Adrenal gland (tissue), 12 donors: ENCODE results near the gene TSPAN7. TPM values are rescaled to one million over a fixed set of nuclear protein-coding genes. Genes with fewer than 3 reads are reported as not detected.
A peak's percentile ranks its signal among the peaks of the same experiment; 100 is the strongest.

ENCODE experiments used
- DNase-seq, 7 donors: peaks; one replicate each; pipeline ENCODE4 v3.0.0-alpha.2; 2019 to 2020
- H3K27ac ChIP-seq, 5 donors: fragments of 200-600 bp; sonication (generic) in 4 of 5; 1 replicate in 3 of 5; 2 replicates in 2 of 5; pipeline versions ENCODE4 v1.5.1 to v1.8.0; 2016 to 2020; ENCODE audit warnings: mild to moderate bottlenecking in 1 of 5
- H3K27me3 ChIP-seq: fragments of 200-600 bp; 2 replicates; pipeline ENCODE4 v1.8.0; 2021
- H3K36me3 ChIP-seq, 2 donors: fragments of 200-600 bp; replicated peaks in 1 of 2; 1 replicate in 1 of 2; 2 replicates in 1 of 2; pipeline versions ENCODE4 v1.5.1 to v1.8.0; 2018 to 2022
- H3K4me1 ChIP-seq, 2 donors: fragments of 200-600 bp; replicated peaks in 1 of 2; 1 replicate in 1 of 2; 2 replicates in 1 of 2; pipeline versions ENCODE4 v1.5.1 to v1.8.0; 2018 to 2021
- H3K4me3 ChIP-seq, 4 donors: fragments of 200-600 bp; sonication (generic) in 3 of 4; one replicate each; pipeline ENCODE4 v1.5.1; 2016 to 2018
- H3K9me3 ChIP-seq, 3 donors: fragments of 200-600 bp; sonication (generic) in 1 of 3; replicated peaks in 1 of 3; 1 replicate in 2 of 3; 2 replicates in 1 of 3; pipeline versions ENCODE4 v1.5.1 to v1.8.0; 2016 to 2021
- POLR2A ChIP-seq, 2 donors: fragments of 450-650 bp; IDR thresholded peaks; one replicate each; pipeline ENCODE4 v1.6.1; 2017; ENCODE audit warnings: antibody characterized with exemption in 2 of 2, mild to moderate bottlenecking in 2 of 2, moderate library complexity in 1 of 2
- WGBS, 4 donors: extraction: QIAGEN DNeasy Blood & Tissue Kit in 2 of 4; methylation state at CpG; one replicate each; pipeline versions ENCODE4 v1.1.5 to v1.1.7; 2013 to 2017; 5-methylcytosine and 5-hydroxymethylcytosine counted together
- intact Hi-C, 2 donors: fragments of 100-400 bp; cut with DNase I; formaldehyde crosslinking; loops; one replicate each; pipeline versions ENCODE4 v1.14.1 to v1.15.0; 2022 to 2023
- polyA plus RNA-seq, 3 donors: library from polyadenylated mRNA; stranded (reverse); fragments of 200-250 nt in 2 of 3; fragments of 350-450 nt in 1 of 3; fragmentation: Illumina TruSeq in 1 of 3; extraction: RNeasy Lipid Tissue Mini Kit (QIAGEN cat#74804) in 1 of 3; gene quantifications; one replicate each; pipeline ENCODE4 v1.2.3, GENCODE V29; 2013 to 2014
- total RNA-seq, 9 donors: library from RNA; depleted of rRNA in 4 of 9; stranded (reverse); fragments of >200 nt in 4 of 9; fragments of 120-200 nt in 1 of 9; fragmentation: NEBNext Ultra II Directional in 1 of 9; extraction: Animal tissue kit (Norgen Biotek cat#: 25700) in 1 of 9; gene quantifications; one replicate each; pipeline versions ENCODE4 v1.1.0 to v1.2.4, GENCODE V29; 2013 to 2023
- TF ChIP-seq, protein P1 (sequence below), 6 experiments: fragments of 450-650 bp in 4 of 6; fragments of 200-600 bp in 2 of 6; sonication (generic) in 1 of 6; IDR thresholded peaks; 1 replicate in 5 of 6; 2 replicates in 1 of 6; pipeline versions ENCODE4 v1.5.1 to v1.8.0; 2016 to 2021; ENCODE audit warnings: antibody characterized with exemption in 6 of 6, mild to moderate bottlenecking in 2 of 6, moderate library complexity in 1 of 6
- donor health status: healthy with polysubstance abuse.
- donor health status: Bipolar disorder and iron deficiency.
- donor health status: DM: yes; HTN: yes; CAD: no.
- donor health status: DM: no; HTN: no; CAD: no.
- donor health status: DM: no; HTN: no; CAD: no.
- donor health status: DM: yes; HTN: yes; CAD: no.

Gene TSPAN7
- total and polyA plus RNA-seq, 12 donors: 47.8 to 167 (median 87.1) TPM

DNA sequence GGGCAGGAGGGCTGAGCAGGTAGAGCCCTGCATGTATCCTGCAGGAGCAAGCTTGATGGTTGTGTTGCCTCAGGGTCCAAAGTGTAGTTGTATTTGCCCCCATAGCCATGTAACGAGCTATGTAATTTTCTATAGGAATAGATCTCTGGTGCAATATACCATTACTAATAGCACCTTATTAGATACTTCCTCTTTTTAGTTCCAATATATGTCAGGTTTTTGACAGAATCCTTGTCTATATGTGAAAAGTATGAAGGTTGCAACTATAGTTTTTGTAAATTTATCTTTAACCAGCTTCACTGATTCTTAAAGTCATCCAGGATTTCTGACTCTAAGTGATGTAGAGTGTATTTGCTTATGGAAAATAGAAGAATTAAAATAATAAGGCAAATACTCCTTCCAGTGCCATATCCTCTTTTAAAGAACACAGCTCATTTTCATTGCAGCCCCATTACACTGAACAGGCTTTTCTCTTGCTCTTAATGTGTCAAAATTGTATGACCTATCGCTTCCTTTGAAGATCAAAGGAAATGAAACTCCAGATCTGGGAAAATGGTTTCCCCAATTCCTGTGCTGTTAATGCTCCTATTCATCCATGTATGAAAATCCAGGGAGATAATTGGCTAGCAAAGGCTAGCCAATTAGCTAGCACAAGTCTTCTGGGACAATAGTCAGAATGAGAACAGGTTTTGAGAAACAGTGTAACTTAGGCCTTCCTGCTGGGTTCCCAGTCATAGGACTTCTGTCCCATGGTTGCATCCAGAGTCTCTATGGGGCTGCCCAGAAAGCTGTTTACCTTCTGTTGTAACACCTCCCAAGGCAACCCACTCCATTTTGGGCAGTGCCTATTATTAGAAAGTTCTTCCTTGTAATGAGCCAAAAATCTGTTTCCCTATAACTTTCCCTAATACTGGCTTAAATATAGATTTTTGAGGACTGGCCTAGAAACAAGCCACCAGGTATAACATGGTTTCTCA is 90.6 kb downstream of the TSPAN7 start:
- 75 to 100% (median 86%) methylated on average over 2 of the region's 2 CpGs for WGBS, 4 donors
- Histone ChIP-seq H3K27ac (no peak overlapping the region), H3K4me1 (peaks cover 0 to 5% of the 10 kb centered on the region in 2 donors), H3K36me3 (no peaks in the 10 kb centered on the region), H3K27me3 (no peaks in the 10 kb centered on the region), H3K4me3 (no peak overlapping the region), H3K9me3 (no peaks in the 10 kb centered on the region)
- intact Hi-C loops: no loop called here
- DNase-seq: no peak
- TF ChIP-seq POLR2A (IDR thresholded peaks at IDR 0.05): no peak
- TF ChIP-seq, protein P1, sequence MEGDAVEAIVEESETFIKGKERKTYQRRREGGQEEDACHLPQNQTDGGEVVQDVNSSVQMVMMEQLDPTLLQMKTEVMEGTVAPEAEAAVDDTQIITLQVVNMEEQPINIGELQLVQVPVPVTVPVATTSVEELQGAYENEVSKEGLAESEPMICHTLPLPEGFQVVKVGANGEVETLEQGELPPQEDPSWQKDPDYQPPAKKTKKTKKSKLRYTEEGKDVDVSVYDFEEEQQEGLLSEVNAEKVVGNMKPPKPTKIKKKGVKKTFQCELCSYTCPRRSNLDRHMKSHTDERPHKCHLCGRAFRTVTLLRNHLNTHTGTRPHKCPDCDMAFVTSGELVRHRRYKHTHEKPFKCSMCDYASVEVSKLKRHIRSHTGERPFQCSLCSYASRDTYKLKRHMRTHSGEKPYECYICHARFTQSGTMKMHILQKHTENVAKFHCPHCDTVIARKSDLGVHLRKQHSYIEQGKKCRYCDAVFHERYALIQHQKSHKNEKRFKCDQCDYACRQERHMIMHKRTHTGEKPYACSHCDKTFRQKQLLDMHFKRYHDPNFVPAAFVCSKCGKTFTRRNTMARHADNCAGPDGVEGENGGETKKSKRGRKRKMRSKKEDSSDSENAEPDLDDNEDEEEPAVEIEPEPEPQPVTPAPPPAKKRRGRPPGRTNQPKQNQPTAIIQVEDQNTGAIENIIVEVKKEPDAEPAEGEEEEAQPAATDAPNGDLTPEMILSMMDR (IDR thresholded peaks at IDR 0.05): no peak

DNA sequence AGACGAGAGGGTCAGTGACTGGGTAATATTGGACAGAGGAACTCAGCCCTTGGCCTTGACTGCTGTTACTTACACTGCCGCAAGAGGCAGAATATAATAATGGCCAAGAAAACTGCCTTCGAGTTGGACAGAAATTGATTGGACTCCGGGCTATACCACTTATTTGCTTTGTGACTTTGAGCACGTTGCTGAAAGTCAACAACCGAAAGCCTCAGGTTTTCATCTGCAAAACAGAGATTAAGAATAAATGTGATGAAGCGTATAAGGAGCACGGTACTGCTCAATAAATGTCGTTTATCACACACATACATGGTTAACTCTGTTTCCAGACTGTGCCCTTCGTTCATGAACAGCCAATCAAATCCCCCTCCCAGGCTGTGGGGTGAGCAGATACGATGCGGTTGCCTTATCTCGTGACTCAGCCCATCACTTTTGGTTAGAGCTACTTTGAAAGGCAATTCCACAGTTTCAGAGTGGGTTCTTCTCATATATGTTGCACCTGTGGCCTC is 91.6 kb downstream of the TSPAN7 start:
- DNase-seq: no peak
- no peak for TF ChIP-seq POLR2A (IDR thresholded peaks at IDR 0.05)
- TF ChIP-seq, protein P1 (IDR thresholded peaks at IDR 0.05): no peak
- no peak overlapping the region for H3K27ac ChIP-seq
- intact Hi-C loops: no loop called here
- H3K36me3 ChIP-seq: no peaks in the 10 kb centered on the region
- peaks cover 0 to 5% of the 10 kb centered on the region in 2 donors for H3K4me1 ChIP-seq
- H3K4me3 ChIP-seq: no peak overlapping the region
- no peaks in the 10 kb centered on the region for H3K9me3 ChIP-seq
- 82 to 90% (median 86%) methylated on average over 5 to 13 of the region's 13 CpGs for WGBS, 4 donors
- H3K27me3 ChIP-seq: no peaks in the 10 kb centered on the region

DNA sequence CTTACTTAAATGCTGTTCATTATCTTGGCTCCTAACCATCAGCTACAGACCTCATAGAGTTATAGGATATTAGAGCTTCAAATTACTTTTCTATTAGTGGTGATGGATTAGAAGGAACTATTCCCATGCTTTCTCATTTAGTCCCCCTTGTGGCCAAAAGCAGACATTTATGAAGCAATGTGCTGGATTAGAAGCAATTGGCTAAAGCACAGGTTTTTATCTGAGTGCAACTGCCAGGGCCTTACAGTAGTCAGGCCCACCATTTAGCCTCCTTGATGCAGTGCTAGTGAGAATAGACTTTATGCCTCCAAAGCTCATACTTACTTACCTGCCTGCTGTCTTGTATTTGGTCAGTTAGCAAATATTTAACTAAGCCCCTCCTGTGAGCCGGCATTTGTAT is 93.0 kb downstream of the TSPAN7 start:
- Histone ChIP-seq H3K4me1 (peaks cover 0 to 5% of the 10 kb centered on the region in 2 donors), H3K36me3 (no peaks in the 10 kb centered on the region), H3K4me3 (no peak overlapping the region), H3K27ac (no peak overlapping the region), H3K9me3 (no peaks in the 10 kb centered on the region), H3K27me3 (no peaks in the 10 kb centered on the region)
- intact Hi-C loops: no loop called here
- WGBS, 4 donors: 86 to 100% (median 98%) methylated on average over 1 of the region's 1 CpG
- TF ChIP-seq, protein P1 (IDR thresholded peaks at IDR 0.05): peak; percentile 35 to 67 (median 60)
- no peak for TF ChIP-seq POLR2A (IDR thresholded peaks at IDR 0.05)
- peak in 4 of 7 donors; percentile 15 to 50 (median 36) for DNase-seq

DNA sequence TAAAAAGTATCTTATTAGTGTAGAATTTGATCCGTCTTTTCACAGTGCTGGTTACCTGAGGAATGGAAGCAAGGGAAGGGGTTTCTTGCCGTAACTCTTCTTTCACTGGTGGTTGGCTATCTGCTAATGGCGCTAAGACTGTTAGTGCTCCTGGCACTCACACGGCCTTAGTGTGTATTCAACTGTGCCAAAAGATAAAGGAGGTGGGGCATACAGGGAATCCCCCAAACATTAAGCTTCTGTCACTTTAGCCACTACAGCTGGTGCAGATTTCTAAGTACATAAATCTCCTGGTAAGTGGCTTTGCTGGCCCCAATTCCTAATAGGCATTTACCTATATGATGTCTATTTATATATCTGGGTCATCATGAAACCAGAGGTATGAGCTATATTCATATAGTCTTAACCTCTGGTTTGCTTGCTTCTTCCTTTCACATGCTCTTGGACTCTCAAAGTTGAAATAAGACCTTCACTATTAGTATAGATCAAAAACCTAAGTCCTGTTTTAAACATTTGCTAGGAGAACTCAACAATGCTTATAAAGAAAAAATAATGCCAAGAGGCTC is 95.1 kb downstream of the TSPAN7 start:
- Histone ChIP-seq H3K36me3 (no peaks in the 10 kb centered on the region), H3K9me3 (no peaks in the 10 kb centered on the region), H3K4me1 (no peaks in the 10 kb centered on the region), H3K27me3 (no peaks in the 10 kb centered on the region), H3K27ac (no peak overlapping the region), H3K4me3 (no peak overlapping the region)
- TF ChIP-seq, protein P1 (IDR thresholded peaks at IDR 0.05): no peak
- no peak for TF ChIP-seq POLR2A (IDR thresholded peaks at IDR 0.05)
- intact Hi-C loops: no loop called here
- WGBS, 4 donors: 63 to 83% (median 76%) methylated on average over 4 of the region's 4 CpGs
- no peak for DNase-seq
